Choroid plexus epithelial cell (primary cell): Measurements from ENCODE around the gene KDM2B.

ENCODE experiments used
- DNase-seq: peaks from one replicate; pipeline ENCODE4 v3.0.0-alpha.2; 2010; ENCODE audit warnings: low read depth
- H3K4me3 ChIP-seq: 2 replicates; pipeline ENCODE4 v1.5.1; 2011; ENCODE audit warnings: low read depth, mild to moderate bottlenecking, control low read depth, low read length, moderate library complexity
- TF ChIP-seq, protein P1 (sequence below): conservative IDR thresholded peaks from 2 replicates; pipeline ENCODE4 v1.5.1; 2011; ENCODE audit warnings: low read depth, mild to moderate bottlenecking, control low read depth, inconsistent platforms, low read length, moderate library complexity

The KDM2B gene

GRCh38 chr12:121511916-121512315 is 68.9 kb downstream of the KDM2B start:
- TF ChIP-seq, protein P1, sequence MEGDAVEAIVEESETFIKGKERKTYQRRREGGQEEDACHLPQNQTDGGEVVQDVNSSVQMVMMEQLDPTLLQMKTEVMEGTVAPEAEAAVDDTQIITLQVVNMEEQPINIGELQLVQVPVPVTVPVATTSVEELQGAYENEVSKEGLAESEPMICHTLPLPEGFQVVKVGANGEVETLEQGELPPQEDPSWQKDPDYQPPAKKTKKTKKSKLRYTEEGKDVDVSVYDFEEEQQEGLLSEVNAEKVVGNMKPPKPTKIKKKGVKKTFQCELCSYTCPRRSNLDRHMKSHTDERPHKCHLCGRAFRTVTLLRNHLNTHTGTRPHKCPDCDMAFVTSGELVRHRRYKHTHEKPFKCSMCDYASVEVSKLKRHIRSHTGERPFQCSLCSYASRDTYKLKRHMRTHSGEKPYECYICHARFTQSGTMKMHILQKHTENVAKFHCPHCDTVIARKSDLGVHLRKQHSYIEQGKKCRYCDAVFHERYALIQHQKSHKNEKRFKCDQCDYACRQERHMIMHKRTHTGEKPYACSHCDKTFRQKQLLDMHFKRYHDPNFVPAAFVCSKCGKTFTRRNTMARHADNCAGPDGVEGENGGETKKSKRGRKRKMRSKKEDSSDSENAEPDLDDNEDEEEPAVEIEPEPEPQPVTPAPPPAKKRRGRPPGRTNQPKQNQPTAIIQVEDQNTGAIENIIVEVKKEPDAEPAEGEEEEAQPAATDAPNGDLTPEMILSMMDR: no peak
- H3K4me3 ChIP-seq: no peak overlapping the region
- DNase-seq: no peak

GRCh38 chr12:121509339-121509738 is 71.5 kb downstream of the KDM2B start:
- no peak overlapping the region for H3K4me3 ChIP-seq
- TF ChIP-seq, protein P1: no peak
- no peak for DNase-seq

DNA sequence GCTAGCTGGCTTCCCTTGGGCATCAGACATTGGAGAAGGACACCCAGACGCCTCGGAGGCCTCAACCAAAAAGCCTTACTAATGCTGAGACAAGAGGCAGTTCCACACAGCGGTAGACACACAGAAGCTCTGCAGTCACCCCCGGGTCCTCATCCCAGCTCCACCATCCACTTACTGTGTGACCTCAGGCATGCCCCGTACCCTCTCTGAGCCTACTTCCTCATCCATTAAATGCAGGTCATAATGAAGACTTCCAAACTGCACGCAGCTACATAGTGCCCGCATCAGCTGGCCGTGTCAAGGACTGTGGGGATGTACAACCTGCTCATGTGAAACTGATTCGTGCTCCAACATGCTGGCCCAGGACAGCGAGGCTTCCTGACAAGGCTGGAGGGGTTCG is 72.3 kb downstream of the KDM2B start:
- TF ChIP-seq, protein P1: no peak
- no peak overlapping the region for H3K4me3 ChIP-seq
- DNase-seq: no peak

GRCh38 chr12:121507984-121508383 is 72.8 kb downstream of the KDM2B start:
- no peak for DNase-seq
- H3K4me3 ChIP-seq: no peak overlapping the region
- TF ChIP-seq, protein P1: no peak

DNA sequence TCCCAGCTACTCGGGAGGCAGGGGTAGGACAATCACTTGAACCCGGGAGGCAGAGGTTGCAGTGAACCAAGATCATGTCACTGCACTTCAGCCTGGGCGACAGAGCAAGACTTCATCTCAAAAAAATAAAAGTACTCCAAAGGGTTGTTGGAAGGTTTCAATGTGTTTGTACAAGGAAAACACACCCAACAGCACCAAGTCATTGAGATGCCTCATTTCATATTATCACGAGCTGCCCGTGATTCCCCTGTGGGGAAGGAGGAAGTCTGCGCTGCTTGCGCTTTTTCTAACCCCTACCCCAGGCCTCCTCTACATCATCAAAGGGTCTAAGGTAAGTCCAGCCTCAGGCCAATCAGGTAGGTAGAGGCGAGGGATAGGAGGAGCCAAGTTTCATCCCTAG is 73.6 kb downstream of the KDM2B start:
- no peak for DNase-seq
- no peak overlapping the region for H3K4me3 ChIP-seq
- TF ChIP-seq, protein P1: no peak

DNA sequence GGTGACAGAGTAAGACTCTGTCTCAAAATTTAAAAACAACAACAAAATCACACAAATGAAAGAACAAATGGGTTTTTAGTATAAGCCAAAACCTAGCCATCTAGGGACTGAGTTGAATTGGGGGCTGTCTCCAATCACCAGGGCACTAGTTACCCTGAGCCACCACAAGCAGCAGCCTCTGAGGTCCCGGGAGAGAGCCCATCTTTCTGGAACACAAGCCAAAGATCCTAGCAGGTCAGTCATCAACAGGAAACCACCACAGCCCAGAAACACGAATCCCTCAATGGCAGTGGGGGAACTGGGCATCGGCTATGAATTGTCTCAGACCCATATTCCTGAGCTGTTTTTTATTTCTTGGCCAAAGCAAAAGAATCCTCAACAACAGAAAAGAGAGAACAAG is 75.3 kb downstream of the KDM2B start:
- DNase-seq: no peak

DNA sequence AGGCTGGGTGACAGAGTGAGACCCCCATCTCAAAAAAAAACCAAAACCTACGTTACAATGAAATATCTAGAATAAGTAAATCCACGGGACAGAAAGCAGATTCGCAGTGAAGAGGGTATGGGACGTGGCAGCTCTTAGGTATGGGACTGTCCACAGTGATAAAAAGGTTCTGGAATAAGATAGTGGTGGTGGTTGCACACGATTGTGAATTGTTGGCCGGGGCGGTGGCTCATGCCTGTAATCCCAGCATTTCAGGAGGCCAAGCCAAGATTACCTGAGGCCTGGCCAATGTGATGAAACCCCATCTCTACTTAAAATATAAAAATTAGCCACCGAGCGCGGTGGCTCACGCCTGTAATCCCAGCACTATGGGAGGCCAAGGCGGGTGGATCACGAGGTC is 76.3 kb downstream of the KDM2B start:
- H3K4me3 ChIP-seq: no peak overlapping the region
- TF ChIP-seq, protein P1: no peak
- DNase-seq: no peak

More for the DNA sequence above, 75.3 kb downstream of the KDM2B start:
- H3K4me3 ChIP-seq: no peak overlapping the region
- TF ChIP-seq, protein P1: no peak
